Tibial artery (tissue), 4 donors: ENCODE data around the gene ALKBH6.
"Not testable (repeated sequence)": the region's sequence is repeated elsewhere in the genome, so short reads cannot be mapped to it uniquely, and the experiment has no call there.

ENCODE experiments used
- DNase-seq, 2 donors: peaks; one replicate each; pipeline ENCODE4 v3.0.0-alpha.2; 2019
- H3K27ac ChIP-seq, 2 donors: fragments of 200-600 bp; sonication (generic) in 1 of 2; 1 replicate in 1 of 2; 2 replicates in 1 of 2; pipeline ENCODE4 v1.5.1; 2018 to 2019; ENCODE audit warnings: mild to moderate bottlenecking in 1 of 2
- H3K27me3 ChIP-seq, 2 donors: fragments of 200-600 bp; sonication (generic) in 1 of 2; one replicate each; pipeline versions ENCODE4 v1.5.1 to v1.6.0; 2016 to 2019
- H3K36me3 ChIP-seq, 3 donors: fragments of 200-600 bp; sonication (generic) in 2 of 3; one replicate each; pipeline ENCODE4 v1.5.1; 2016 to 2019; ENCODE audit warnings: mild to moderate bottlenecking in 2 of 3
- H3K4me1 ChIP-seq, 4 donors: fragments of 200-600 bp; sonication (generic) in 2 of 4; 1 replicate in 3 of 4; 2 replicates in 1 of 4; pipeline ENCODE4 v1.5.1; 2016 to 2019
- H3K4me3 ChIP-seq, 2 donors: fragments of 200-600 bp; sonication (generic) in 1 of 2; 1 replicate in 1 of 2; 2 replicates in 1 of 2; pipeline ENCODE4 v1.5.1; 2018 to 2019; ENCODE audit warnings: mild to moderate bottlenecking in 2 of 2
- H3K9me3 ChIP-seq, 3 donors: fragments of 200-600 bp; sonication (generic) in 1 of 3; one replicate each; pipeline ENCODE4 v1.5.1; 2016 to 2019
- intact Hi-C: fragments of 100-400 bp; cut with DNase I; formaldehyde crosslinking; loops from one replicate; pipeline ENCODE4 v1.15.0; 2023; ENCODE audit warnings: low total_unique reads
- TF ChIP-seq, protein P1 (sequence below), 2 experiments: fragments of 200-600 bp in 1 of 2; fragments of 450-650 bp in 1 of 2; IDR thresholded peaks; one replicate each; pipeline ENCODE4 v1.5.1; 2017 to 2019; ENCODE audit warnings: antibody characterized with exemption in 2 of 2, mild to moderate bottlenecking in 1 of 2, moderate library complexity in 1 of 2

The ALKBH6 gene

DNA sequence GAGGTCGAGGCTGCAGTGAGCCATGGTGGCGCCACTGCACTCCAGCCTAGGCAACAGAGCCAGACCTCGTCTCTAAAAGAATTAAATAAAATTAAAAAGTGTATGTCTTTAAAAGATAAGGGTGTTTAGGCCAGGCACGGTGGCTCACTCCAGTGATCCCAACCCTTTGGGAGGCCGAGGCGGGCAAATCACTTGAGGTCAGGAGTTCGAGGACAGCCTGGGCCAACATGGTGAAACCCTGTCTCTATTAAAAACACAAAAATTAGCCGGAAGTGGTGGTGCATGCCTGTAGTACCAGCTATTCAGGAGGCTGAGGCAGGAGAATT, 26.5 kb downstream of the ALKBH6 start:
- TF ChIP-seq, protein P1, sequence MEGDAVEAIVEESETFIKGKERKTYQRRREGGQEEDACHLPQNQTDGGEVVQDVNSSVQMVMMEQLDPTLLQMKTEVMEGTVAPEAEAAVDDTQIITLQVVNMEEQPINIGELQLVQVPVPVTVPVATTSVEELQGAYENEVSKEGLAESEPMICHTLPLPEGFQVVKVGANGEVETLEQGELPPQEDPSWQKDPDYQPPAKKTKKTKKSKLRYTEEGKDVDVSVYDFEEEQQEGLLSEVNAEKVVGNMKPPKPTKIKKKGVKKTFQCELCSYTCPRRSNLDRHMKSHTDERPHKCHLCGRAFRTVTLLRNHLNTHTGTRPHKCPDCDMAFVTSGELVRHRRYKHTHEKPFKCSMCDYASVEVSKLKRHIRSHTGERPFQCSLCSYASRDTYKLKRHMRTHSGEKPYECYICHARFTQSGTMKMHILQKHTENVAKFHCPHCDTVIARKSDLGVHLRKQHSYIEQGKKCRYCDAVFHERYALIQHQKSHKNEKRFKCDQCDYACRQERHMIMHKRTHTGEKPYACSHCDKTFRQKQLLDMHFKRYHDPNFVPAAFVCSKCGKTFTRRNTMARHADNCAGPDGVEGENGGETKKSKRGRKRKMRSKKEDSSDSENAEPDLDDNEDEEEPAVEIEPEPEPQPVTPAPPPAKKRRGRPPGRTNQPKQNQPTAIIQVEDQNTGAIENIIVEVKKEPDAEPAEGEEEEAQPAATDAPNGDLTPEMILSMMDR (IDR thresholded peaks at IDR 0.05) = no peak
- no peak for DNase-seq
- Histone ChIP-seq H3K9me3 (no peaks in the 10 kb centered on the region), H3K27ac (no peak overlapping the region), H3K36me3 (no peaks in the 10 kb centered on the region), H3K4me3 (no peak overlapping the region), H3K27me3 (peaks cover 0 to 63% of the 10 kb centered on the region in 2 donors), H3K4me1 (peaks cover 0 to 10% (median 4%) of the 10 kb centered on the region in 4 donors)
- intact Hi-C loops = no loop called here

DNA sequence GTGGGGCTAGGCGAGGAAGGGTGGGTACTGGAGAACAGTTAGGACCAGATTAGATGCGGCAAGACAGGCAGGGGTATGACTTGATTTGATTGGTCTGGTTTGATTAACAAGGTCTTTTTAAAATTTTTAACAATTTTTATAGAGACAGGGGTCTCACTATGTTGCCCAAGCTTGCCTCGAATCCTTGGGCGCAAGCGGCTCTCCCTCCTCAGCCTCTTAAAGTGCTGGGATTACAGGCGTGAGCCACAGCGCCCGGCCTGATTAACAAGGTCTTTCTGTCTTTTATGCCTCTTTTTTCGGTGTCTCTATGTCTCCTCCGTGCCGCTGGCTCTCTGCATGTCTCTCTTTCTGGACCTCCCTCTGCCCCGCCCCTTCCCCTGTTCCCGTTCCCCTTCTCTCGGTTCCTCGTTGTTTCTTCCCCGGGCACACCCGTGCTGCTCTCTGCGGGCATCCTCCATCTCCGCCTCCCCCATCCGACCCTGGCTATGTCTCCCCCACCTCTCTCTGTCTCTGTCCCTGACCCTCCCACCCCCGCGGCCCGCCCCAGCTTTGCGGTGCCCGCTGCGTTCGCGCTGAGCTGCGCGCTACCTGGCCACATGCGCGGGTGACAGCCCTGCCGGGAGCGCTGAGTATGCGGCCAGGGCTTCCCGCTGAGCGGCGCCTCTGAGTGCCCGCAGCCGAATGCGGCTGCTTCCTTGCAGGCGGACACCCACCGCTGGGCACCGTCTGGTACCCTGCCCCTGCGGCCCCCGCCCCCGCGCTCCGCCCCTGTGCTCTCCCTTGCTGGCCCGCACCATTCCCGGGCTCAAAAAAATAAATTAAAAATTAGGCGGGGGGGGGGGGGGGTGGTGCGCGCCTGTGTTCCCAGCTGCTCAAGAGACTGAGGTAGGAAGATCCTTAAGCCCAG, 27.1 kb downstream of the ALKBH6 start:
- TF ChIP-seq, protein P1 (IDR thresholded peaks at IDR 0.05) = no peak
- H3K4me1 ChIP-seq = peaks cover 0 to 10% (median 4%) of the 10 kb centered on the region in 4 donors
- intact Hi-C loops = no loop called here
- peak in 1 of 2 donors; percentile 55 for DNase-seq
- no peaks in the 10 kb centered on the region for H3K9me3 ChIP-seq
- H3K36me3 ChIP-seq = no peaks in the 10 kb centered on the region
- H3K4me3 ChIP-seq = peak overlapping the region; percentile 19 to 25
- no peak overlapping the region for H3K27ac ChIP-seq
- H3K27me3 ChIP-seq = peaks cover 0 to 66% of the 10 kb centered on the region in 2 donors

DNA sequence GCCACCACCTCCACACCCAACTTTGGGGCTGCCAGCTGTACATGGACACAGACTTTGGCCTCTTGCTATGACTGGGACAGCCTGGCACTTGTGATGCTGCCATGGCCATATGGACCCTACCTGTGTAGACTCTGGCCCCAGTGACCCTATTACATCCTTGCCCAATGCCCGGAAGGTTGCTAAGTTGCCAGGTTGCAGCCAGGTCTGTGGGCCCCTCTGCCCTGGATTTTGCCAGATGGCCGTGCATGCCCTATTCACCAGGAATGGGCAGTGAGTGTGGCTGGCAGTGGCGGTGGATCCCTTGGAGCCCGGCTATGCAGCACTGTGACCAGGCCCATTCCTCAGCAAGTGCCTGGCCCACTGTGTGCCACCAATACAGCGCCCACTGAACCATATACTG, 27.9 kb downstream of the ALKBH6 start:
- intact Hi-C loops = no loop called here
- Histone ChIP-seq H3K4me3 (no peak overlapping the region), H3K4me1 (peaks cover 0 to 10% (median 4%) of the 10 kb centered on the region in 4 donors), H3K27me3 (peaks cover 0 to 68% of the 10 kb centered on the region in 2 donors), H3K27ac (no peak overlapping the region), H3K36me3 (no peaks in the 10 kb centered on the region), H3K9me3 (no peaks in the 10 kb centered on the region)
- no peak for DNase-seq
- TF ChIP-seq, protein P1 (IDR thresholded peaks at IDR 0.05) = no peak

DNA sequence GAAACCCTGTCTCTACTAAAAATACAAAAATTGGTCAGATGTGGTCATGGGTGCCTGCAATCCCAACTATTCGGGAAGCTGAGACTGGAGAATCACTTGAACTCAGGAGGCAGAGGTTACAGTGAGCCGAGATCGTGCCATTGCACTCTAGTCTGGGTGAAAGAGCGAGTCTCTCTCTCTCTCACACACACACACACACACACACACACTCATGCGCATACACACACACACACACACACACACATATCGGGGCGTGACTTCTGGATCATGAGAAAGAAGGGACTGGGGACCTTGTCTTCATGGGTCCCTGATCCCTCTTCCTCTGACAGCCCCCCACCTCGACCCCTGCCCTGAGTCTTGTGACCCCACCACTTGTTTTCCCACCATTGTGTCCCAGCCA, 30.8 kb downstream of the ALKBH6 start:
- DNase-seq = no peak
- TF ChIP-seq, protein P1 (IDR thresholded peaks at IDR 0.05) = no peak
- intact Hi-C loops = no loop called here
- no peak overlapping the region for H3K4me3 ChIP-seq
- H3K27me3 ChIP-seq = peaks cover 0 to 72% of the 10 kb centered on the region in 2 donors
- no peaks in the 10 kb centered on the region for H3K9me3 ChIP-seq
- no peaks in the 10 kb centered on the region for H3K36me3 ChIP-seq
- peaks cover 0 to 10% (median 4%) of the 10 kb centered on the region in 4 donors for H3K4me1 ChIP-seq
- no peak overlapping the region for H3K27ac ChIP-seq

DNA sequence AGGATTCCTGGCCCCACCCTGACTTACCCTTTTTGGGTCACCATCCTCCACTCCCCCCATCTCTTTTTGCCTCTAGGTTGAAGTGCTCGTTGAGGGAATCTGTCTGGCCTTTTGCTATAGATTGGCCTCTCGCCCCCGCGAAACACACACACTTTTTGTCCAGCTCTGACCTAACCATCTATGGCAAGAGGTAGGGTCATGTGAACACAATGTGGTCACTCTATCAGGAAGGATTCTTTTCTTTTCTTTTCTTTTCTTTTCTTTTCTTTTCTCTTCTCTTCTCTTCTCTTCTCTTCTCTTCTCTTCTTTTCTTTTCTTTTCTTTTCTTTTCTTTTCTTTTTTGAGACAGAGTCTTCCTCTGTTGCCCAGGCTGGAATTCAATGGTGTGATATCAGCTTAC, 33.0 kb downstream of the ALKBH6 start:
- H3K27ac ChIP-seq, DNase-seq, H3K36me3 ChIP-seq, H3K4me3 ChIP-seq, H3K4me1 ChIP-seq, H3K9me3 ChIP-seq, intact Hi-C loops: not testable (repeated sequence)
- peaks cover 0 to 70% of the 10 kb centered on the region in 2 donors for H3K27me3 ChIP-seq

DNA sequence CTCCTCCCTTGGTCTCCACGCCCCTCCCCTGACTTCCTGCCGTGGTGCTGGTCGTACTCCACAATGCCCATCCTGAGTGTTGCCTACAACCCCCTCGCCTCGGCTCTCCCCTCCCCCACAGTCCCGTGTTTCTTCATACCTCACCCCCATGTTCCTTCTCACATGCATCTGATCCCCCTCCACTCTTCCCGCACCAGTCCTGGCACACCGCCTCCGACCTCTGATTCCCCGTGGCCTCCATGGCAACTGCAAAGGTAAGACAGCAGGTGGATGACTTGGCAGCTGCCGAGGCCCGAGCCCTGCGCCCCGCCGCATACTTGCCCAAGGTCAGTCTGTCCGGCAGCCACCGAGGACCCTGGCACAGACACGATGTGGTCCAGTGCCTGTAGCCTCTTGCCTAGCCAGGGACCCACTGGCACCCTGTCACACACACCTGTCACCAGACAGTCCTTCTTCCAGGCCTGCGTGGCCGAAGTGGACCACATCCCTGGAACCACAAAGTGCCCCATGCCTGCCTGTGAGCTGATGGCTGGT, 35.1 kb downstream of the ALKBH6 start:
- DNase-seq = no peak
- H3K36me3 ChIP-seq = no peaks in the 10 kb centered on the region
- intact Hi-C loops = no loop called here
- peaks cover 0 to 66% of the 10 kb centered on the region in 2 donors for H3K27me3 ChIP-seq
- no peaks in the 10 kb centered on the region for H3K9me3 ChIP-seq
- no peaks in the 10 kb centered on the region for H3K4me1 ChIP-seq
- TF ChIP-seq, protein P1 (IDR thresholded peaks at IDR 0.05) = no peak
- no peak overlapping the region for H3K27ac ChIP-seq
- no peak overlapping the region for H3K4me3 ChIP-seq
